Neural crest cell (in vitro differentiated cells): ENCODE data around the gene HOXB13. TPM values are rescaled to one million over a fixed set of nuclear protein-coding genes. Genes with fewer than 3 reads are reported as not detected.

Source experiments
- DNase-seq: peaks from one replicate; pipeline ENCODE4 v3.0.0; 2021; ENCODE audit warnings: low read depth, mixed read lengths, low spot score
- H3K27ac Mint-ChIP-seq: one replicate; pipeline ENCODE4 v1.8.0; 2021; ENCODE audit warnings: mild to moderate bottlenecking, mixed read lengths; ENCODE audit not compliant: unreplicated experiment
- H3K27me3 Mint-ChIP-seq: 2 replicates; pipeline ENCODE4 v1.8.0; 2021; ENCODE audit warnings: low read depth, mild to moderate bottlenecking, mixed read lengths
- H3K36me3 Mint-ChIP-seq: 2 replicates; pipeline ENCODE4 v1.8.0; 2021; ENCODE audit warnings: low read depth, mild to moderate bottlenecking, mixed read lengths
- H3K4me1 Mint-ChIP-seq: 2 replicates; pipeline ENCODE4 v1.8.0; 2021; ENCODE audit warnings: mixed read lengths
- H3K4me3 Mint-ChIP-seq: one replicate; pipeline ENCODE4 v1.8.0; 2021; ENCODE audit warnings: mild to moderate bottlenecking, mixed read lengths
- H3K9me3 Mint-ChIP-seq: 2 replicates; pipeline ENCODE4 v1.8.0; 2021; ENCODE audit warnings: mixed read lengths
- CTCF ChIP-seq: fragments of 200-600 bp; sonication (generic); conservative IDR thresholded peaks from 2 replicates; pipeline ENCODE4 v1.5.0; 2021; ENCODE audit warnings: antibody characterized with exemption, mild to moderate bottlenecking
- microRNA-seq: library from miRNA; unstranded; fragments of <30 nt; microRNA quantifications from one replicate; pipeline ENCODE4, GENCODE V29; 2020
- total RNA-seq: library from RNA; stranded (reverse); gene quantifications from 2 replicates; pipeline ENCODE4 v1.2.1, GENCODE V29; 2021

Gene HOXB13
- total RNA-seq, 1 donor from 2014 or later: not detected

DNA sequence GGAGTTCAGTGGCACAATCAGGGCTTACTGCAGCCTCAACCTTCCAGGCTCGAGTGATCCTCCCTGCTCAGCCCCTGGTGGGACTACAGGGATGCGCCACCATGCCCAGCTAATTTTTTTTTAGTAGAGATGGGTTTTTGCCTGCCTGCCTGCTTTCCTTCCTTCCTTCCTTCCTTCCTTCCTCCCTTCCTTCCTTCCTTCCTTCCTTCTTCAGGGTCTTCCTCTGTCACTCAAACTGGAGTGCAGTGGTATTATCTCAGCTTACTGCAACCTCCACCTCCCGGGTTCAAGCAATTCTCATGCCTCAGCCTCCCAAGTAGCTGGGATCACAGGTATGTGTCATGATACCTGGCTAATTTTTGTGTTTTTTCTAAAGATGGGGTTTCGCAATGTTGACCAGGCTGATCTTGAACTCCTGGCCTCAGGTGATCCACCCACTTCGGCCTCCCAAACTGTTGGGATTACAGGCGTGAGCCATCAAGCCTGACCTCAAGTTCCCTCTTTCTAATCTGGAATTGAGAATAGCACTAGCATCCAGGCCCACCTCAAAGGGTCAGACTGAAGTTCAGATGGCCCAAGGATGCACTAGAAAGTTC is 51.5 kb downstream of the HOXB13 start:
- Mint-ChIP-seq H3K27me3 (peaks cover 97% of the 10 kb centered on the region), H3K4me1 (no peaks in the 10 kb centered on the region), H3K4me3 (no peak overlapping the region), H3K9me3 (no peaks in the 10 kb centered on the region), H3K27ac (no peak overlapping the region), H3K36me3 (no peaks in the 10 kb centered on the region)
- TF ChIP-seq CTCF: no peak
- no peak for DNase-seq

Small RNA genes within 50 kb of the gene (microRNA-seq; reads per million reads assigned to microRNA genes)
- gene MIR3185: not detected

Other genes starting within 250 kb of the HOXB13 start
- 2.7 and 3.6 TPM in 2 replicates for gene HOXB1, start 197.7 kb downstream of the HOXB13 start, total RNA-seq
- 60.0 and 60.9 TPM in 2 replicates for gene HOXB2, start 183.6 kb downstream of the HOXB13 start, total RNA-seq
- gene HOXB4, start 150.4 kb downstream of the HOXB13 start, total RNA-seq: 4.4 and 5.0 TPM in 2 replicates
- 21.9 and 22.8 TPM in 2 replicates for gene HOXB3, start 138.5 kb downstream of the HOXB13 start, total RNA-seq
- 2.3 and 2.6 TPM in 2 replicates for gene HOXB5, start 135.0 kb downstream of the HOXB13 start, total RNA-seq
- 9.6 and 11.5 TPM in 2 replicates for gene HOXB6, start 123.8 kb downstream of the HOXB13 start, total RNA-seq
- 8.5 and 11.4 TPM in 2 replicates for gene HOXB7, start 117.7 kb downstream of the HOXB13 start, total RNA-seq
- 19.7 and 22.9 TPM in 2 replicates for gene HOXB8, start 113.5 kb downstream of the HOXB13 start, total RNA-seq
- gene HOXB9, start 102.4 kb downstream of the HOXB13 start, total RNA-seq: 84.1 and 89.8 TPM in 2 replicates
- not detected in 2 replicates for gene PRAC1, start 6.2 kb downstream of the HOXB13 start, total RNA-seq
- gene PRAC2, start 5.6 kb downstream of the HOXB13 start, total RNA-seq: not detected in 2 replicates
- 0.65 and 0.68 TPM in 2 replicates for gene TTLL6, start 88.5 kb upstream of the HOXB13 start, total RNA-seq
- 35.4 and 35.7 TPM in 2 replicates for gene CALCOCO2, start 102.3 kb upstream of the HOXB13 start, total RNA-seq
- 84.7 and 87.5 TPM in 2 replicates for gene ATP5MC1, start 164.0 kb upstream of the HOXB13 start, total RNA-seq
- 55.8 and 56.8 TPM in 2 replicates for gene UBE2Z, start 179.7 kb upstream of the HOXB13 start, total RNA-seq
- 146 and 153 TPM in 2 replicates for gene SNF8, start 216.1 kb upstream of the HOXB13 start, total RNA-seq
- gene GIP, start 239.8 kb upstream of the HOXB13 start, total RNA-seq: not detected in 2 replicates